Stimulated activated effector memory CD8-positive, alpha-beta T cell treated with anti-CD3 and anti-CD28 coated beads, Interleukin-12 subunit alpha, Interleukin-12 subunit beta, amount 100 ng/mL, for 72 hours (primary cell): ENCODE measurements around the gene PSRC1.

Source experiments
- ATAC-seq: fragments of 150-1000 bp; cut with Tn5 transposase; 2 replicates; pipeline ENCODE4 v1.10.0; 2021
- DNase-seq, 2 donors: peaks; one replicate each; pipeline ENCODE4 v3.0.0; 2021 to 2022; ENCODE audit warnings: low spot score in 2 of 2
- H3K27ac Mint-ChIP-seq: one replicate; pipeline ENCODE4 v1.8.0; 2022; ENCODE audit warnings: mild to moderate bottlenecking, mixed read lengths
- H3K36me3 Mint-ChIP-seq: one replicate; pipeline ENCODE4 v1.8.0; 2022; ENCODE audit warnings: mild to moderate bottlenecking, mixed read lengths
- H3K4me1 Mint-ChIP-seq: one replicate; pipeline ENCODE4 v1.8.0; 2022; ENCODE audit warnings: mixed read lengths
- H3K4me3 Mint-ChIP-seq: one replicate; pipeline ENCODE4 v1.8.0; 2022; ENCODE audit warnings: mild to moderate bottlenecking, mixed read lengths
- H3K9me3 Mint-ChIP-seq: one replicate; pipeline ENCODE4 v1.8.0; 2022; ENCODE audit warnings: mixed read lengths

PSRC1 gene

DNA sequence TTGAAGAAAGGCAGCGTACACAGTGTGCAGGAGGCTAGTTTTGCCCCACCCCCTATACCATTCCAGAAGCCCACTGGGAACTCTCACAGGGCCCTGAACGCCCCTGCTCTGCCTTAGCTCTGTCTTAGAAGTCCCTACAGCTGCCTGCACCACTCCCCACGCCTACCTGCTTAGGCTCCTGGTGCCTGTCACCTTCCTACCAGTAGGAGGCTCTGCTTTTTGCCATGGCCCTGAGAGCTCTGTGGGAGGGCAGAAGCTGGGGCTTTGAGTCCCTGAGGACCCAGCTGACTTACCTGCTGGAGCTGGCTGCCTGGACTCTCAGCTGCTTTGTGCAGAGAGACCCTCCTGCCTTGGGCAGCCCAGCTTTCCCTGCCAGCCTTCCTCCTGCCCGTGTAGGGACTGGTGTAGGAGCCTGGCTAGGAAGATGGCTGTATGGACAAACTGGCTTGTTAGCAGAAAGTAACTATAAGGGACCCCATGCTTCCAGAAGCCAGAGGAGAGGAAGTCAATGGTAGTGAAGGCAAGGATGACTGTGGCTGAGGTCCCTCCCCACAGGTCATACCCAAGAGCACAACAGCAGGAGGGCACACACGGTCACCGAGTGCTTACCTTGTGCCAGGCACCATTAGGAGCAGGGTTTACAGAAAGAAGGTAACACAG, 43.4 kb downstream of the PSRC1 start:
- Mint-ChIP-seq H3K9me3 (no peaks in the 10 kb centered on the region), H3K4me3 (no peak overlapping the region), H3K27ac (peak overlapping the region; percentile 69), H3K36me3 (peaks cover 68% of the 10 kb centered on the region), H3K4me1 (peaks cover 24% of the 10 kb centered on the region)
- DNase-seq (no peak), ATAC-seq (peak; percentile 68)

- H3K4me1 Mint-ChIP-seq, result peaks cover 24% of the 10 kb centered on the region
- H3K4me3 Mint-ChIP-seq, result no peak overlapping the region
- ATAC-seq, result no peak
- peak overlapping the region; percentile 69 for H3K27ac Mint-ChIP-seq
- no peak for DNase-seq
- no peaks in the 10 kb centered on the region for H3K9me3 Mint-ChIP-seq
- H3K36me3 Mint-ChIP-seq, result peaks cover 73% of the 10 kb centered on the region
Measured at GRCh38 chr1:109239047-109239408, 43.9 kb downstream of the PSRC1 start.

DNA sequence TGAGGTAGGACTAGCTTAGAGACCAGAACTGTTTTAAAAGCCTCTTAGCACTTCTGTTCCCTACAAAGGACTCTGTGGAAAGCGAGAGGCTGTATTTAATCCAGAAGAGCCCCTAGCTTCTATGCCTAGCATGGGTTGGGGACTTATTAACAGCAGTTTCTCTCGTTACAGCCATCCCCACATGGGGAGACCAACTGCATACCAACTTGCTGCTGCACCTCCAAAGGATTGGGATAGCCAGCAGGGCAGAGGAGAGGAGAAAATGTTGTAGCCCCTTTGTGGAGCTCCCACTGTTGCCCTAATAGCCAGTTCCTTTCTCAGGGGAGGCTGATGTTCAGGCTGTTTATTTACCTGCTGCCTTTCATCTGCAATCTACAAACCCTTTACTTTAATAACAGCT, 44.6 kb downstream of the PSRC1 start:
- H3K4me3 Mint-ChIP-seq, result no peak overlapping the region
- no peaks in the 10 kb centered on the region for H3K9me3 Mint-ChIP-seq
- ATAC-seq (no peak), DNase-seq (no peak)
- H3K36me3 Mint-ChIP-seq, result peaks cover 79% of the 10 kb centered on the region
- peak overlapping the region; percentile 69 for H3K27ac Mint-ChIP-seq
- peaks cover 24% of the 10 kb centered on the region for H3K4me1 Mint-ChIP-seq

DNA sequence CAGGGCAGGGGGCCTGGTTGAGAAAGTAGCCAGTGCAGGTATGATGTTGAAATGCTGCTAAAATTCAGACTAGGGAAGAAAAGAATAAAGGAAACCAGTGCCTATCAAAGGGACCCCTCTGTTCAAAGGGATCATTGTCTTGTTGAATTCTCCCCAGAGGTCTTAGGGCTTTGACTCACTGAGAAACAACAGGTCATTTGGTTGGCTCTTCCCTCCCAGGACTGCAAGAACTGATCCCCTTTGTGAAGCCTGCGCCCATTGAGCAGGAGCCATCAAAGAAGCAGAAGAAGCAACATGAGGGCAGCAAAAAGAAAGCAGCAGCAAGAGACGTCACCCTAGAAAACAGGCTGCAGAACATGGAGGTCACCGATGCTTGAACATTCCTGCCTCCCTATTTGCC, 45.4 kb downstream of the PSRC1 start:
- H3K36me3 Mint-ChIP-seq, result peaks cover 88% of the 10 kb centered on the region
- DNase-seq (no peak), ATAC-seq (no peak)
- no peak overlapping the region for H3K27ac Mint-ChIP-seq
- no peaks in the 10 kb centered on the region for H3K9me3 Mint-ChIP-seq
- peaks cover 21% of the 10 kb centered on the region for H3K4me1 Mint-ChIP-seq
- no peak overlapping the region for H3K4me3 Mint-ChIP-seq

DNA sequence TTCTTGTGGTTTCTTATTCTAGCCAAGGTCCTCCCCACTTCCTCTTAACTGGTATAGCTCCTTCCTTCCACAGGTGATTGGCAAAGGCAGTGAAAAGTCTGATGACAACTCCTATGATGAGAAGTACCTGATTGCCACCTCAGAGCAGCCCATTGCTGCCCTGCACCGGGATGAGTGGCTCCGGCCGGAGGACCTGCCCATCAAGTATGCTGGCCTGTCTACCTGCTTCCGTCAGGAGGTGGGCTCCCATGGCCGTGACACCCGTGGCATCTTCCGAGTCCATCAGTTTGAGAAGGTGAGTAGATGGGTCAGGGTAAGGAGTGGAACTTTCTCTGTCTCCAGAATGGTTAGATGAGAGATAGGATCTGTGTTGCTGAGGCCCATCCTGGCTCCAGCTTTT, 47.8 kb downstream of the PSRC1 start:
- Mint-ChIP-seq H3K9me3 (no peaks in the 10 kb centered on the region), H3K4me1 (no peaks in the 10 kb centered on the region), H3K27ac (peak overlapping the region; percentile 74), H3K36me3 (peaks cover 96% of the 10 kb centered on the region), H3K4me3 (no peak overlapping the region)
- DNase-seq, result no peak
- ATAC-seq, result no peak

GRCh38 chr1:109231066-109231465, 51.9 kb downstream of the PSRC1 start:
- H3K27ac Mint-ChIP-seq, result no peak overlapping the region
- no peaks in the 10 kb centered on the region for H3K9me3 Mint-ChIP-seq
- no peaks in the 10 kb centered on the region for H3K4me1 Mint-ChIP-seq
- DNase-seq, result no peak
- H3K36me3 Mint-ChIP-seq, result peaks cover 100% of the 10 kb centered on the region
- no peak for ATAC-seq
- no peak overlapping the region for H3K4me3 Mint-ChIP-seq
